GM04504 (cell line): ENCODE measurements around the gene FANCE.
A peak's percentile ranks its signal among the peaks of the same experiment; 100 is the strongest.

Source experiments
- DNase-seq: peaks from one replicate; pipeline ENCODE4 v3.0.0-alpha.2; 2012; ENCODE audit warnings: low read depth

Gene FANCE, protein sequence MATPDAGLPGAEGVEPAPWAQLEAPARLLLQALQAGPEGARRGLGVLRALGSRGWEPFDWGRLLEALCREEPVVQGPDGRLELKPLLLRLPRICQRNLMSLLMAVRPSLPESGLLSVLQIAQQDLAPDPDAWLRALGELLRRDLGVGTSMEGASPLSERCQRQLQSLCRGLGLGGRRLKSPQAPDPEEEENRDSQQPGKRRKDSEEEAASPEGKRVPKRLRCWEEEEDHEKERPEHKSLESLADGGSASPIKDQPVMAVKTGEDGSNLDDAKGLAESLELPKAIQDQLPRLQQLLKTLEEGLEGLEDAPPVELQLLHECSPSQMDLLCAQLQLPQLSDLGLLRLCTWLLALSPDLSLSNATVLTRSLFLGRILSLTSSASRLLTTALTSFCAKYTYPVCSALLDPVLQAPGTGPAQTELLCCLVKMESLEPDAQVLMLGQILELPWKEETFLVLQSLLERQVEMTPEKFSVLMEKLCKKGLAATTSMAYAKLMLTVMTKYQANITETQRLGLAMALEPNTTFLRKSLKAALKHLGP

GRCh38 chr6:35452183-35453090 is at the start of gene FANCE:
FANCE (plus strand) TSS chr6:35452338; CDS start chr6:35452546, 208 bp downstream.
- DNase-seq = peak; percentile 76

GRCh38 chr6:35402856-35403191 is 49.3 kb upstream of the FANCE start:
- no peak for DNase-seq

GRCh38 chr6:35403544-35404442 is 48.3 kb upstream of the FANCE start:
- DNase-seq = no peak

DNA sequence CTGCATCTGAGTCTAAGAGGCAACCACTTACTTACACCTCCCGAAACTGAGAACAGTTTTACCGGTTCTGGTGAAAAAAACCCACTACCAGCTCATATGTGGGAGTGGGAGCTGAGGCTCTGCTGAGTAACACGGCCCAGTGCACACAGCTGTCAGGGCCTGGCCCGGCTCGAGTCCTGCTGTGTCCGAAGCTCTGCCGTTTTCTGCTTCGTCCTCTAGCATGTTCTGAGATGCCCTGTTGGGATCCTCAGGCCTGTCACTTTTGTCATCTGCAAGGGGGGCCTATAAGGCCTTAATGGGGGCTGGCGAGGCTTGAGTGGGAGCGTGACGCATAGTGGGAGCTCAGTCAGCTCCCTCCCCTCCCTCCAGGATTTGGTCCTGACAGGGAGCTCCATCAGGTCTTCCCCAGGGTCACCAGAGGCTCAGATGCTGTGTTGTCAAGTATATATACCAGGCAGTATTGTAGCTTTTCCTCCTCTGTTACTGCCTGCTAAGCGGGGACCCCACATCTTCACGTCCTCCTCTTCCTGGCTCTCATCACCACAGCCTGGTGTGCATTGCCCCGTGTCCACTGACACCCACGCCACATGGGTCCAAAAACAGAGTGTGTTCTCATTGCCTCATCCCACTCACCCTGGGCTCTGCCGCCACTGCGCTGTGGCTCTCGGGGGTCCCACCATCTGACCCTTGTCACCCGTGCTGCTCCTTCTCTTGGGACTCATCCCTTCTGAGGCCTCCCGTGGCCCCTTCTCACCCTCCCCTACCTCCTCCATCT is 45.2 kb upstream of the FANCE start:
- no peak for DNase-seq

- no peak for DNase-seq
These were observed 42.9 kb upstream of the FANCE start for GRCh38 chr6:35409245-35409644.

- no peak for DNase-seq
These were observed 42.0 kb upstream of the FANCE start for GRCh38 chr6:35410131-35410530.

GRCh38 chr6:35411066-35411465 is 41.1 kb upstream of the FANCE start:
- no peak for DNase-seq

- DNase-seq = no peak
These were observed 40.0 kb upstream of the FANCE start for GRCh38 chr6:35412102-35412501.

GRCh38 chr6:35413911-35414310 is 38.2 kb upstream of the FANCE start:
- no peak for DNase-seq

DNA sequence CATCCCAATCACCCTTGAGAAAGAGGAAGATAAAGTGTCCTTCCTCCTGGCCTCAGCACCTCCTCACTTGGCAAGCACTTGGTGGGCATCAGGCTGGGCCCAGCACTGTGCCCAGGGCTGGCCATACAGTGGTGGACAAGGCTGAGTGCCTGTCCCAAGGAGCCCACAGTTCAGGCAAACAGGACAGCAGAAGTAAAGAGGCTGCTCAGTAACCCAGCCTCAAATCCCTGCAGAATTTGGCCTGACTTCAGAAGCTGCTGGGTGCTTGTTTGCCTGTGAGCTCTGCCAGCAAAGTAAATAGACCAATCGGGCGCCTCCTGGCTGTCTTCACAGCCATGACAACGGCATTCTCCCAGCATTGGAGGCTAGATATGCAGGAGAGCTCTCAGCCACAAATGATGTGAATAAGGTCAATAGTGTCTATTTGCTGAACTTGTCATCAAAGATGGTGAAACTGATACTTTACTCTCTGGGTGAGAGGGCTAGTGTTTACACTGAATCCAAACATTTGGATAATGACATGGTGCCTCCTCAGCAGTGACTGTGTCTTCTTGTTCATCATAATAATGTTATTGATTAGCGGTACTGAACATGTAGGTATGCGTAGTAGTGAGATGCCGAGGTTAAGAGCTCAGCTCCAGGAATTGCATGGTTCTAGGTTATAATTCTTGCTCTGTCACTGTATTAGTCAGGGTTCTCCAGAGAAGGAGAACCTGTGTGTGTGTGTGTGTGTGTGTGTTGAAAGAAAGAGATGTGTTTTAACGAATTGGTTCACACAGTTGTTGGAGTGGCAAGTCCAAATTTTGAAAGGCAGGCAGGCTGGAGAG is 36.9 kb upstream of the FANCE start:
- DNase-seq = peak; percentile 77

GRCh38 chr6:35417979-35418661 is 34.0 kb upstream of the FANCE start:
- DNase-seq = no peak

GRCh38 chr6:35419417-35419816 is 32.7 kb upstream of the FANCE start:
- DNase-seq = peak; percentile 21

- DNase-seq = no peak
These were observed 32.2 kb upstream of the FANCE start for GRCh38 chr6:35419961-35420360.

DNA sequence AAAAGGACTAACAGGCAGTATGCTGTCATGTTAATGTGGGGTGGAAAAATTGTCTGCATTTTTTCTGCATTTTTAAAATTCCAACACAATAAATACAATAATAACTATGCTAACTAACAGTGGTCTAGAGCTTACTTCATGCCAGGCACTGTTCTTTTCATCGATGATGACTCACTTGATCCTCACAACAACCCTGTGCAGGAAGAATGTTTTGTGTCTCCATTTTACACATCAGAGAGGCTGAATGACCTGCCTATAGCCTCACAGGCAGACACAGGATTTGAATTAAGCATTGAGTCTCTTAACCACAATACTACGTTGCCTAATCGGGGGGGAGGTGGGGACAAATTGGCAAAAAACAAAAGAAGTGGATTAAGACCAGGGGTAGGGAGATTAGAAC is 26.9 kb upstream of the FANCE start:
- DNase-seq = peak; percentile 71

GRCh38 chr6:35426074-35426473 is 26.1 kb upstream of the FANCE start:
- no peak for DNase-seq

- DNase-seq = no peak
These were observed 24.7 kb upstream of the FANCE start for GRCh38 chr6:35427435-35427834.

DNA sequence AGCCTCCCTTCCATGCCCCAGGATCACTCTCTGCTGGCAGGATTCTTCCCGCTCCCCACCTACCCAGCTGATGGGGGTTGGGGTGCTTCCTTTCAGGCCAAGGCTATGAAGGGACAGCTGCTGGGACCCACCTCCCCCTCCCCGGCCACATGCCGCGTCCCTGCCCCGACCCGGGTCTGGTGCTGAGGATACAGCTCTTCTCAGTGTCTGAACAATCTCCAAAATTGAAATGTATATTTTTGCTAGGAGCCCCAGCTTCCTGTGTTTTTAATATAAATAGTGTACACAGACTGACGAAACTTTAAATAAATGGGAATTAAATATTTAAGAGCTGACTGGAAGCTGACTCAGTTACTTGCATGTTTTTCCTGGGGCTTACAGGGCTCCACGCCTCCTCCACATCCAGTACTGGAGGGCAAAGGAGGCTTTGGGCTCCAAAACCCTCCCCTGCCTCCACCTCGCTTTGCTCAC is 24.3 kb upstream of the FANCE start:
- no peak for DNase-seq

- no peak for DNase-seq
These were observed 23.6 kb upstream of the FANCE start for GRCh38 chr6:35428421-35429149.

GRCh38 chr6:35429463-35429862 is 22.7 kb upstream of the FANCE start:
- no peak for DNase-seq
